Measurements from ENCODE around the gene PFKFB1.

DNA sequence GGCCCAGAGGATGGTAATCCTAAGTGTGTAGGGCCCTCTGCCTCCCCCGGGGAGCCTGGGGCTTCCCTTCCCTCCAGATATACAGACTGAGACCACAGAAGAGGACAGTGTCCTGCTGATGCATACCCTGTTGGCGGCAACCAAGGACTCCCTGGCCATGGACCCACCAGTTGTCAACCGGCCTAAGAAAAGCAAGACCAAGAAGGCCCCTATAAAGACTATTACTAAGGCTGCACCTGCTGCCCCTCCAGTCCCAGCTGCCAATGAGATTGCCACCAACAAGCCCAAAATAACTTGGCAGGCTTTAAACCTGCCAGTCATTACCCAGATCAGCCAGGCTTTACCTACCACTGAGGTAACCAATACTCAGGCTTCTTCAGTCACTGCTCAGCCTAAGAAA, 71.4 kb downstream of the PFKFB1 start:
- no peak for TF ChIP-seq POLR2AphosphoS5 (IDR thresholded peaks at IDR 0.05; ENCODE audit: low read depth, low read length)
- TF ChIP-seq, protein P1, sequence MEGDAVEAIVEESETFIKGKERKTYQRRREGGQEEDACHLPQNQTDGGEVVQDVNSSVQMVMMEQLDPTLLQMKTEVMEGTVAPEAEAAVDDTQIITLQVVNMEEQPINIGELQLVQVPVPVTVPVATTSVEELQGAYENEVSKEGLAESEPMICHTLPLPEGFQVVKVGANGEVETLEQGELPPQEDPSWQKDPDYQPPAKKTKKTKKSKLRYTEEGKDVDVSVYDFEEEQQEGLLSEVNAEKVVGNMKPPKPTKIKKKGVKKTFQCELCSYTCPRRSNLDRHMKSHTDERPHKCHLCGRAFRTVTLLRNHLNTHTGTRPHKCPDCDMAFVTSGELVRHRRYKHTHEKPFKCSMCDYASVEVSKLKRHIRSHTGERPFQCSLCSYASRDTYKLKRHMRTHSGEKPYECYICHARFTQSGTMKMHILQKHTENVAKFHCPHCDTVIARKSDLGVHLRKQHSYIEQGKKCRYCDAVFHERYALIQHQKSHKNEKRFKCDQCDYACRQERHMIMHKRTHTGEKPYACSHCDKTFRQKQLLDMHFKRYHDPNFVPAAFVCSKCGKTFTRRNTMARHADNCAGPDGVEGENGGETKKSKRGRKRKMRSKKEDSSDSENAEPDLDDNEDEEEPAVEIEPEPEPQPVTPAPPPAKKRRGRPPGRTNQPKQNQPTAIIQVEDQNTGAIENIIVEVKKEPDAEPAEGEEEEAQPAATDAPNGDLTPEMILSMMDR (IDR thresholded peaks at IDR 0.05) = no peak
- no peak for TF ChIP-seq TCF7L2 (IDR thresholded peaks at IDR 0.05; ENCODE audit: low read depth, low read length)
- TF ChIP-seq, protein P2, sequence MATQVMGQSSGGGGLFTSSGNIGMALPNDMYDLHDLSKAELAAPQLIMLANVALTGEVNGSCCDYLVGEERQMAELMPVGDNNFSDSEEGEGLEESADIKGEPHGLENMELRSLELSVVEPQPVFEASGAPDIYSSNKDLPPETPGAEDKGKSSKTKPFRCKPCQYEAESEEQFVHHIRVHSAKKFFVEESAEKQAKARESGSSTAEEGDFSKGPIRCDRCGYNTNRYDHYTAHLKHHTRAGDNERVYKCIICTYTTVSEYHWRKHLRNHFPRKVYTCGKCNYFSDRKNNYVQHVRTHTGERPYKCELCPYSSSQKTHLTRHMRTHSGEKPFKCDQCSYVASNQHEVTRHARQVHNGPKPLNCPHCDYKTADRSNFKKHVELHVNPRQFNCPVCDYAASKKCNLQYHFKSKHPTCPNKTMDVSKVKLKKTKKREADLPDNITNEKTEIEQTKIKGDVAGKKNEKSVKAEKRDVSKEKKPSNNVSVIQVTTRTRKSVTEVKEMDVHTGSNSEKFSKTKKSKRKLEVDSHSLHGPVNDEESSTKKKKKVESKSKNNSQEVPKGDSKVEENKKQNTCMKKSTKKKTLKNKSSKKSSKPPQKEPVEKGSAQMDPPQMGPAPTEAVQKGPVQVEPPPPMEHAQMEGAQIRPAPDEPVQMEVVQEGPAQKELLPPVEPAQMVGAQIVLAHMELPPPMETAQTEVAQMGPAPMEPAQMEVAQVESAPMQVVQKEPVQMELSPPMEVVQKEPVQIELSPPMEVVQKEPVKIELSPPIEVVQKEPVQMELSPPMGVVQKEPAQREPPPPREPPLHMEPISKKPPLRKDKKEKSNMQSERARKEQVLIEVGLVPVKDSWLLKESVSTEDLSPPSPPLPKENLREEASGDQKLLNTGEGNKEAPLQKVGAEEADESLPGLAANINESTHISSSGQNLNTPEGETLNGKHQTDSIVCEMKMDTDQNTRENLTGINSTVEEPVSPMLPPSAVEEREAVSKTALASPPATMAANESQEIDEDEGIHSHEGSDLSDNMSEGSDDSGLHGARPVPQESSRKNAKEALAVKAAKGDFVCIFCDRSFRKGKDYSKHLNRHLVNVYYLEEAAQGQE (IDR thresholded peaks at IDR 0.05; ENCODE audit: insufficient read depth in 1 of 2, low read depth in 2 of 2, low read length in 1 of 2) = no peak
- TF ChIP-seq SIN3A (IDR thresholded peaks at IDR 0.05; ENCODE audit: borderline replicate concordance, insufficient read depth, low read depth, low read length) = no peak

All from Panc1 (cell line).